Measurements from ENCODE around the gene POLR2A. TPM values are rescaled to one million over a fixed set of nuclear protein-coding genes. Genes with fewer than 3 reads are reported as not detected.

POLR2A gene
- total and polyA plus RNA-seq, 10 of the 15 experiments (the other 5 are each of a cell fraction or from before 2014, with no cell fraction given), result 1.7 to 121 (median 33.4) TPM

DNA sequence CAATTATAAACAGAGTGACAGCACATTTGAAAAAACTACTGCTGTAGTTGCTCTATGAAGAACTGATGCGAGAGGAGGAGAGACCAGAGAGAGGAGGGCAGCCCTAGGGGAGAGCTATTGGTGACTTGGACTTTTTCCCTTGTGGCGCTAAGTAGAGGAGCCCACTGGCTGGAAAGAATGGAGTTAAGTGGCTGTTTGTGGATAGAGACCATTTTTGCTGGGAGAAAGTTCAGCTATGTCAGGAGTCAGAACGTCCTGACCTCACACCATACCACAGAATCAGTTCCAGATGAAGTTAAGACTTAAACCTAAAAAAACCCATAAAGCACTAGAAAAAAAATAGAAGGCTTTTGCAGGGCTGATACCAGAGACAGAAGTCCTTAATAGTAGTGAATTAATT is 2.0 kb downstream of the POLR2A start:
- Histone ChIP-seq H3K4me1 (ENCODE audit: control insufficient read depth, insufficient read depth, low read length) (no peaks in the 10 kb centered on the region), H3K27ac (ENCODE audit: control insufficient read depth, insufficient read depth) (no peak overlapping the region), H3K9me3 (replicated peaks; ENCODE audit: control insufficient read depth, insufficient read depth, low read length) (no peaks in the 10 kb centered on the region), H3K27me3 (replicated peaks in 1 of 2; ENCODE audit: control insufficient read depth in 2 of 2, insufficient read depth in 2 of 2, low read length in 1 of 2) (no peaks in the 10 kb centered on the region), H3K4me3 (peak overlapping the region; percentile 91), H2AFZ (ENCODE audit: control insufficient read depth, low read depth, low read length) (no peak overlapping the region), H3K4me2 (ENCODE audit: control insufficient read depth, insufficient read depth) (peak overlapping the region; percentile 91), H3K9ac (ENCODE audit: control insufficient read depth, insufficient read depth, low read length) (peak overlapping the region; percentile 11; the same call in 1 of the 2 replicates), H4K20me1 (ENCODE audit: control insufficient read depth, insufficient read depth) (peaks cover 6% of the 10 kb centered on the region; the same call in 1 of the 2 replicates), H3K36me3 (ENCODE audit: control insufficient read depth in 2 of 2, insufficient read depth in 2 of 2, low read length in 1 of 2) (peaks cover 0 to 9% of the 10 kb centered on the region in 2 experiments; a peak in 3 of 4 replicates), H3K79me2 (ENCODE audit: control insufficient read depth, insufficient read depth, low read length) (peaks cover 66% of the 10 kb centered on the region)
- FAIRE-seq, result no peak
- 11% methylated on average over 3 of the region's 3 CpGs for WGBS (ENCODE audit: insufficient coverage, insufficient replicate concordance, low lambda C conversion rate, missing lambda C conversion rate)
- ChIA-PET CTCF (interaction anchor here (0.7 to 4.7 kb wide), 14 partner anchors 10 to 204 kb away, joined by 3 to 28 read pairs (median 4); partner anchors contain the start of genes SENP3, TMEM102 and TNFSF13), SMC1A (ENCODE audit: uncharacterized antibody, unreplicated experiment) (interaction anchor here (0.7 to 3.5 kb wide), 12 partner anchors 9 to 385 kb away, joined by 3 to 24 read pairs (median 4); partner anchors contain the start of genes TMEM102, TMEM256 and TNFSF13), RAD21 (ENCODE audit: unreplicated experiment) (interaction anchor here (0.7 to 2.2 kb wide), 5 partner anchors 45 to 75 kb away, joined by 3 to 11 read pairs (median 5); partner anchors contain the start of gene TMEM102), POLR2A (interaction anchor here (0.6 to 6.6 kb wide), 17 partner anchors 10 to 356 kb away, joined by 3 to 63 read pairs (median 6); partner anchors contain the start of genes ACAP1, FGF11, MPDU1 and TMEM102)
- DNase-seq (ENCODE audit: low read depth, low spot score), result no peak
- TF ChIP-seq RUNX3 (IDR thresholded peaks at IDR 0.05; ENCODE audit: low read length), result 0 out of 2 replicates have a peak, but pooled peaks have one; percentile 6
- peak; percentile 40; the same call in 1 of the 2 replicates for TF ChIP-seq ZNF24 (IDR thresholded peaks at IDR 0.05)
- TF ChIP-seq BRCA1 (IDR thresholded peaks at IDR 0.05; ENCODE audit: low read depth, low read length), result no peak
- TF ChIP-seq POLR2AphosphoS5 (IDR thresholded peaks at IDR 0.05; ENCODE audit: low read length), result 0 out of 2 replicates have a peak, but pooled peaks have one; percentile 49
- ATAC-seq, result no peak
- TSS peak; percentile 64 for BruUV-seq (replicated peaks)
- in situ Hi-C loops (cut with MboI), result no loop called here
- intact Hi-C loops (cut with micrococcal nuclease; ENCODE audit: unreplicated experiment), result loop anchor here (2.0 to 10.0 kb wide), 2 partner anchors 75 to 199 kb away; partner anchors contain the start of genes SENP3, TP53 and WRAP53

- Histone ChIP-seq H3K79me2 (ENCODE audit: control insufficient read depth, insufficient read depth, low read length) (peaks cover 89% of the 10 kb centered on the region), H3K4me2 (ENCODE audit: control insufficient read depth, insufficient read depth) (peak overlapping the region; percentile 48; the same call in 1 of the 2 replicates), H4K20me1 (ENCODE audit: control insufficient read depth, insufficient read depth) (peaks cover 15% of the 10 kb centered on the region), H3K27ac (ENCODE audit: control insufficient read depth, insufficient read depth) (no peak overlapping the region), H3K27me3 (replicated peaks in 1 of 2; ENCODE audit: control insufficient read depth in 2 of 2, insufficient read depth in 2 of 2, low read length in 1 of 2) (no peaks in the 10 kb centered on the region), H3K4me3 (peak overlapping the region; percentile 30; the same call in 1 of the 2 replicates), H2AFZ (ENCODE audit: control insufficient read depth, low read depth, low read length) (no peak overlapping the region), H3K36me3 (ENCODE audit: control insufficient read depth in 2 of 2, insufficient read depth in 2 of 2, low read length in 1 of 2) (peaks cover 0 to 13% of the 10 kb centered on the region in 2 experiments; a peak in 3 of 4 replicates), H3K9me3 (replicated peaks; ENCODE audit: control insufficient read depth, insufficient read depth, low read length) (no peaks in the 10 kb centered on the region), H3K9ac (ENCODE audit: control insufficient read depth, insufficient read depth, low read length) (no peak overlapping the region), H3K4me1 (ENCODE audit: control insufficient read depth, insufficient read depth, low read length) (no peaks in the 10 kb centered on the region)
- intact Hi-C loops (cut with micrococcal nuclease; ENCODE audit: unreplicated experiment), result no loop called here
- ChIA-PET POLR2A (interaction anchor here (0.8 to 1.0 kb wide), 2 partner anchors 10 to 11 kb away, joined by 3 to 4 read pairs; no protein-coding TSS in a partner anchor), RAD21 (ENCODE audit: unreplicated experiment) (no interaction called here), CTCF (interaction anchor here (1.2 to 2.2 kb wide), 6 partner anchors 19 to 134 kb away, joined by 3 to 10 read pairs (median 4); partner anchors contain the start of gene TMEM102), SMC1A (ENCODE audit: uncharacterized antibody, unreplicated experiment) (interaction anchor here (0.9 to 1.2 kb wide), 4 partner anchors 15 to 197 kb away, joined by 3 to 4 read pairs (median 3); partner anchors contain the start of gene TP53)
- DNase-seq (ENCODE audit: low read depth, low spot score) (no peak), FAIRE-seq (no peak), ATAC-seq (no peak)
- no TSS peak for BruUV-seq (replicated peaks)
- no peak for TF ChIP-seq HCFC1 (IDR thresholded peaks at IDR 0.05; ENCODE audit: low read length)
- TF ChIP-seq HDGF (IDR thresholded peaks at IDR 0.05), result no peak
- no peak for TF ChIP-seq SUZ12 (IDR thresholded peaks at IDR 0.05; ENCODE audit: unreplicated experiment)
- TF ChIP-seq BHLHE40 (IDR thresholded peaks at IDR 0.05; ENCODE audit: borderline replicate concordance in 1 of 2, low read depth in 2 of 2, low read length in 1 of 2), result no peak
- no peak for TF ChIP-seq CREB1 (IDR thresholded peaks at IDR 0.05; ENCODE audit: low read depth)
- no peak for TF ChIP-seq PAX8 (IDR thresholded peaks at IDR 0.05)
- no peak for TF ChIP-seq PRDM15 (CRISPR knock-in tag; IDR thresholded peaks at IDR 0.05)
- TF ChIP-seq JUND (IDR thresholded peaks at IDR 0.05; ENCODE audit: low read depth, low read length), result no peak
- no peak for TF ChIP-seq SMARCA5 (IDR thresholded peaks at IDR 0.05)
- in situ Hi-C loops (cut with MboI), result no loop called here
- 93% methylated on average over 8 of the region's 8 CpGs for WGBS (ENCODE audit: insufficient coverage, insufficient replicate concordance, low lambda C conversion rate, missing lambda C conversion rate)
These were observed 6.0 kb downstream of the POLR2A start for GRCh38 chr17:7490144-7490543.

Measured in GM12878 (cell line).